ENCODE measurements around the gene GSTCD.

- no peak for TF ChIP-seq CTCF (conservative IDR thresholded peaks at IDR 0.05; ENCODE audit: low read depth in 2 of 2)
- no peak for TF ChIP-seq EZH2 (IDR thresholded peaks at IDR 0.05; ENCODE audit: low read depth, unreplicated experiment)
- no peak for TF ChIP-seq ETS1 (IDR thresholded peaks at IDR 0.05)
- no peak for TF ChIP-seq CREB1 (CRISPR knock-in tag; IDR thresholded peaks at IDR 0.05; ENCODE audit: low read depth)
- TF ChIP-seq POLR2AphosphoS5 (IDR thresholded peaks at IDR 0.05; ENCODE audit: low read depth) = no peak
- no peak for TF ChIP-seq EZH2phosphoT487 (IDR thresholded peaks at IDR 0.05; ENCODE audit: unreplicated experiment)
- no peak for TF ChIP-seq STAT1 (IDR thresholded peaks at IDR 0.05; ENCODE audit: unreplicated experiment)
- TF ChIP-seq, protein P1, sequence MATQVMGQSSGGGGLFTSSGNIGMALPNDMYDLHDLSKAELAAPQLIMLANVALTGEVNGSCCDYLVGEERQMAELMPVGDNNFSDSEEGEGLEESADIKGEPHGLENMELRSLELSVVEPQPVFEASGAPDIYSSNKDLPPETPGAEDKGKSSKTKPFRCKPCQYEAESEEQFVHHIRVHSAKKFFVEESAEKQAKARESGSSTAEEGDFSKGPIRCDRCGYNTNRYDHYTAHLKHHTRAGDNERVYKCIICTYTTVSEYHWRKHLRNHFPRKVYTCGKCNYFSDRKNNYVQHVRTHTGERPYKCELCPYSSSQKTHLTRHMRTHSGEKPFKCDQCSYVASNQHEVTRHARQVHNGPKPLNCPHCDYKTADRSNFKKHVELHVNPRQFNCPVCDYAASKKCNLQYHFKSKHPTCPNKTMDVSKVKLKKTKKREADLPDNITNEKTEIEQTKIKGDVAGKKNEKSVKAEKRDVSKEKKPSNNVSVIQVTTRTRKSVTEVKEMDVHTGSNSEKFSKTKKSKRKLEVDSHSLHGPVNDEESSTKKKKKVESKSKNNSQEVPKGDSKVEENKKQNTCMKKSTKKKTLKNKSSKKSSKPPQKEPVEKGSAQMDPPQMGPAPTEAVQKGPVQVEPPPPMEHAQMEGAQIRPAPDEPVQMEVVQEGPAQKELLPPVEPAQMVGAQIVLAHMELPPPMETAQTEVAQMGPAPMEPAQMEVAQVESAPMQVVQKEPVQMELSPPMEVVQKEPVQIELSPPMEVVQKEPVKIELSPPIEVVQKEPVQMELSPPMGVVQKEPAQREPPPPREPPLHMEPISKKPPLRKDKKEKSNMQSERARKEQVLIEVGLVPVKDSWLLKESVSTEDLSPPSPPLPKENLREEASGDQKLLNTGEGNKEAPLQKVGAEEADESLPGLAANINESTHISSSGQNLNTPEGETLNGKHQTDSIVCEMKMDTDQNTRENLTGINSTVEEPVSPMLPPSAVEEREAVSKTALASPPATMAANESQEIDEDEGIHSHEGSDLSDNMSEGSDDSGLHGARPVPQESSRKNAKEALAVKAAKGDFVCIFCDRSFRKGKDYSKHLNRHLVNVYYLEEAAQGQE (IDR thresholded peaks at IDR 0.05; ENCODE audit: unreplicated experiment) = no peak
- no peak for TF ChIP-seq ZNF331 (CRISPR knock-in tag; IDR thresholded peaks at IDR 0.05; ENCODE audit: low read depth)
- no peak for TF ChIP-seq ZNF114 (CRISPR knock-in tag; IDR thresholded peaks at IDR 0.05)
- no peak for TF ChIP-seq JUNB (IDR thresholded peaks at IDR 0.05; ENCODE audit: unreplicated experiment)
- TF ChIP-seq NANOG (IDR thresholded peaks at IDR 0.05; ENCODE audit: borderline replicate concordance) = no peak
These were observed 137.0 kb downstream of the GSTCD start for GRCh38 chr4:105845559-105845958.

All from GM23338 (cell line).